Stimulated activated CD4-positive, alpha-beta T cell treated with anti-CD3 and anti-CD28 coated beads, Interleukin-4, amount 100 ng/mL, for 48 hours (primary cell): Measurements from ENCODE around the gene NOLC1.

Experiments used
- DNase-seq, 2 donors: peaks; one replicate each; pipeline ENCODE4 v3.0.0-alpha.2; 2020; ENCODE audit warnings: low read depth in 2 of 2

NOLC1 gene

DNA sequence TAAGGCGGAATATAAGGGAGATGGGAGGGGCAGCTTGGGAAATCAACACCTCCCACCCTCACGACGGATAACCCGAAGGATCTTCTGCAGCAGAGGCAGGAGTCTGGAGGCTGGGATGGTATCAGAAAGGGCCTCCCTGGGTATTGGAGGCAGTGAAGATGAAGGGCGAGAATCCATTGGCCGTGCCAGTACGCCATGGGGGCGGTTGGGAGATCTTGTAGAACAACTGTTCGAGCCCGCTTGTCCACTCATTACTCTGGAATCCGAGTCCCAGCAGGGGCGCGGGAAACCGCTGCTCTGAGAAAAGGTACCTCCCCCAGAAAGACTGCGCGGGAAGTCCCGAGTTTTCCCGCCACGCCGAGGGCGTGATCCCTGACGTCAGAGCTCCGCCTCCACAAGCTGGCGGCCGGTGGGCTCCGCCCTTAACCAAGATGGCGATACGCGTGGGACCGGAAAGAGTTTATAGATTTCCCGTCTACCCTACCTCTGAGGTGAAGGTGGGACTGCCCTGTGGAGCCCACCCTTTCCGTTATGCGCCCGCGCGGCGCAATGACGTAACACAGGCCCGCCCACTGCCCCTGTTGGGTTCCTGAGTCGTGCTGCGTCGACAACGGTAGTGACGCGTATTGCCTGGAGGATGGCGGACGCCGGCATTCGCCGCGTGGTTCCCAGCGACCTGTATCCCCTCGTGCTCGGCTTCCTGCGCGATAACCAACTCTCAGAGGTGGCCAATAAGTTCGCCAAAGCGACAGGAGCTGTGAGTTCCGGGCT is at the start of gene NOLC1:
NOLC1 (plus strand) TSS at position 616 of the 771 bp plus-strand sequence; CDS start at position 638, 22 bp downstream.
- peak; percentile 99 to 100 for DNase-seq

DNA sequence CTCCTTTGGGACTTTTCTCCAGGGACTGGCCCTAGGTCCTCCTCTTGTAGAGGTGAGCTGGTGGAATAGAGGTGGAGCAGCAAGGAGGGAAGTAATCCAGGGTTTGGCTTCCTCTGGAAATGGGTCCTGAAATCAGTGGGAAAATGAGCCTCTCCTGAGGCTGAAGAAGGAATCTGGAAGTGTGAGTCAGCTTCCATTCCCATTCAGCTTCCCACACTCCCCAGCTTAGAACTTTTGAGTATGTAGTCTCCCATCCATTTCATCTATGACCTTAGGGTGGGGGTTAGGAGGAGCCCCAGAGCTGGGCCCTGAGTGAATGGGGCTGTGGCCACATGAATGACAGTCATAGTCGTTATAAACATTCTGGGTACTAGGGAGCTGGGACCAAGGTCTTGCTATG is 49.8 kb upstream of the NOLC1 start:
- DNase-seq: no peak

DNA sequence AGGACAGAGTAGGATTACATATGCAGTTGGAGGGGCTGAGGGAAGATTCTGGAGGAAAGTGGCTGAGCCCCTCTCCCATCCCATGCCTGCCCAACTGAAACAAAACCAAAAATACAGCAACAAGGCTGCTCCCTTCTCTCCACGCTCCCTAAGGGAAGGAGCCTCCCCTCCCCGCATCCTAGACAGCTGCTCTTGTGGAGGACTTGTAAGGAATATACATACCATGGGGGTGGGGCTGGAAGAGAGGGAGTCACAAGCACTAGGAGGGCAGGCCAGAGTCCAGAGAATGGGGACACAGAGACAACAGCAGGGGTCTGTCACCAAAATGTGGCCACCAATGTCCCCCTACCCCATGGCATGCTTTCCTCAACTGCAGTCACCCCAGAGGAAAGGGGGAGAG is 45.2 kb upstream of the NOLC1 start:
- DNase-seq: no peak

DNA sequence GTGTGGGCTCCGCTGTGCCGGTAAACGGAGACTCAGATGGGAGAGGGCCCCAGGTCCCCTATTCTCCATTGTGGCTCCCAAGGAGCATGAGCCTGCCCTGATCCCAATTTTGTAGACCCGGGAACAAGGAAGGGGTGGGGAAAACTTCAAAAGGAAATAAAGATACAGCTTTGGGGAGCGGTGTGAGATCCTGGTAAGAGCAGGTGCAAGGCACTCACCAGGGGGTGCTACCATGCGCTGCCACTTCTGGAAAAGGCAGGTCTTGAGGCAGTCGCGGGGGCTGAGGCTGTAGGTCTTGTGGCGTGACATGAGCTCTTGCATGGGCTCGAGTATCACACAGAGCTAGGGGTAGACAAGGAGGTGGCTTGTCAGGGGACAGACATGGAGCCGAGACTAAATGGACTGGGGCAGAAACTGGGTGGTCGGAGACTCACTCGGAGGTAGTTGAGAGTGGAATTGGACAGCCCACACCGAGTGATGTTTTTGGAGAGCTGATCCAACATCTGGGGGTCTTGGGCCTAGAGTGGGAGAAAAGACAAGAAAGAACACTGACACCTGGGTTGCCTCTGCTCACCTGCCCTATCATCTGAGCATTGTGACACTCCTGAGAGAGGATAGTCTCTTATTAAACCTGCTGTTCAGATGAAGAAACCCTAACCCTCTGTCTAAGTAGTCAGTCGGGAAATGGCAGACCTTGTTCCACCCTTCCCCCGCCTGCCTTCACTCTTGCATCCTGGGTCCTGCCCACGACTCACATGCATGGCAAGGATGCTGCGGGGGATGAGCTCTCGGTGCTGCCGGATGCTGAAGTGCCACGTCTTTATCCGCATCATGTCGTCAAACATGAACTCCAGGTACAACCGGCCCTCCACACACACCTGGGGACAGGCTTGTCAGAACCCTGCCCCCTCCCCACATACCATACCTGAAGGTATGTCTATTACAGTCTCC is 42.7 kb upstream of the NOLC1 start:
- DNase-seq: no peak

DNA sequence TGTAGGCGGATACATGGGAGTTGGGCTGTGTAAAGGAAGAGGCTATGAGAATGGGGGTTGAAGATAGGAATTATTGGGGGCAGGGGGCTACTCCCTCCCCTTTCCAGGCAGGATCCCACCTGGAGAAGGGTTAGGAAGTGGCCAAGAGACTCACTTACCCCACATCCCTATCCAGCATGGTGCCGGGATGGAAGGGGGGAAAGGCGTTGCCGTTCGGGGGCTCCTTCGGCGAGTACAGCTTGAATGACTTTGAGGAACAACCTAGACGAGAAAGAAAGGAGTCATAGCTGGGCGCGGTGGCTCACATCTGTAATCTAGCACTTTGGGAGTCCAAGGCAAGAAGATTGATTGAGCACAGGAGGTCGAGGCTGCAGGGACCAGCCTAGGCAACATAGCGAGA is 40.9 kb upstream of the NOLC1 start:
- DNase-seq: no peak

DNA sequence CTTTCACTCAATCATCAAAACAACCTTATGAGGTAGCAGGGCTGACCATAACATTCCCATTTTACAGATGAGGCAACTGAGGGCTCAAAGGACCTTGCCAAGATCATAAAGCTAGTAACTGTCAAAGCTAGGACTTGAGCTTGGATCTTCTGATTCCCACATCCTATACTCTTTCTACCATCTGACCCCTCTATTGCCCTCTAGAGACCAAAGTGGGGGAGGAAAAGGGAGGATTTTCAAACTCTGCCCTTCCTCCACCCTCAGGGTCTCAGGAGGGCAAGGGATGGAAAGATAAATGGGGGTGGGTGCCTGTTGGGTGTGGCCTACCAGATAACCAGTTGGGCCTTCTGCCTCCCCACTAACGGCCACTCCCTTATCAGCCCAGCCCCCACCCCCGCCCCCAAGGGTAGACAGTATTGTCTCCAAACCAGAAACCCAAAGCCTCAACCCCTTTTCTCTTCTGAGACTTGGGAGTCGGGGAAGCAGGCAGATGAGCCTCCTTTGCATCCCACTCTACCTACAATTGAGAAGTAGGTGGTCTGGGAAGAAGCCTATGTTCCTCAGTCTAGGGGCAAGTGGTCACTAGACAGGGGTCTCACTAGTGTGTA is 39.9 kb upstream of the NOLC1 start:
- DNase-seq: no peak

DNA sequence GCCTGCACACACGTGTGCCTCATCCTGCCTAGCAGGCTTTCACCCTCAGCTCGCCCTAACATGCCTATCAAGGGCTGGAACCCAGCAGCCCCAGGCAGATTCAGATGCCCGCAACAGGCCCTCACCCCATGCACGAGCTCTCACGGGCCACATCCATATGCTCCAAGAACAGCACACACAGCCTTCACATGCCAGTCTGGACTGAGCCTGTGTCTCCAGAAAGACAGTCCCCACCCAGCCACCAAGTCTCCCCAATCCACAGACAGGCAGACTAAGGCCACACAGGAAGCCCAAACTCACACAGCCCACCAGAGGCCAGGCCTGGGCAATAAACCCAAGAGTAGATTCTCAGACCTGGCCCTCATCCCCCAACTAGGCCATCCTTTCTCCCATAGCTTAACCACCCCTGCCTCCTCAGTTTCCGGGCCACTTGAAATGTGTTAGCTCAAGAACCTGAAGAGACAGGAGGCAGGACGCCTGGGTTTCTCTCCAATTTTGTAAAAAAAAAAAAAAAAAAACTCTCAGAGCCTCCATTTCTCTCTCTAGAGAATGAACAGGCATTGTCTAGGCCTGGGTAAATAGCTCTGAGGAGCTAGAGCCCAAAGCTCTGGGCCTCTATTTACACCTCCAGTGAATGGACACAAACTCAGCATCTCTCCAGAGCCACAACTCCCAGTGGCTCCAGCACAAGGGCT is 38.8 kb upstream of the NOLC1 start:
- no peak for DNase-seq

DNA sequence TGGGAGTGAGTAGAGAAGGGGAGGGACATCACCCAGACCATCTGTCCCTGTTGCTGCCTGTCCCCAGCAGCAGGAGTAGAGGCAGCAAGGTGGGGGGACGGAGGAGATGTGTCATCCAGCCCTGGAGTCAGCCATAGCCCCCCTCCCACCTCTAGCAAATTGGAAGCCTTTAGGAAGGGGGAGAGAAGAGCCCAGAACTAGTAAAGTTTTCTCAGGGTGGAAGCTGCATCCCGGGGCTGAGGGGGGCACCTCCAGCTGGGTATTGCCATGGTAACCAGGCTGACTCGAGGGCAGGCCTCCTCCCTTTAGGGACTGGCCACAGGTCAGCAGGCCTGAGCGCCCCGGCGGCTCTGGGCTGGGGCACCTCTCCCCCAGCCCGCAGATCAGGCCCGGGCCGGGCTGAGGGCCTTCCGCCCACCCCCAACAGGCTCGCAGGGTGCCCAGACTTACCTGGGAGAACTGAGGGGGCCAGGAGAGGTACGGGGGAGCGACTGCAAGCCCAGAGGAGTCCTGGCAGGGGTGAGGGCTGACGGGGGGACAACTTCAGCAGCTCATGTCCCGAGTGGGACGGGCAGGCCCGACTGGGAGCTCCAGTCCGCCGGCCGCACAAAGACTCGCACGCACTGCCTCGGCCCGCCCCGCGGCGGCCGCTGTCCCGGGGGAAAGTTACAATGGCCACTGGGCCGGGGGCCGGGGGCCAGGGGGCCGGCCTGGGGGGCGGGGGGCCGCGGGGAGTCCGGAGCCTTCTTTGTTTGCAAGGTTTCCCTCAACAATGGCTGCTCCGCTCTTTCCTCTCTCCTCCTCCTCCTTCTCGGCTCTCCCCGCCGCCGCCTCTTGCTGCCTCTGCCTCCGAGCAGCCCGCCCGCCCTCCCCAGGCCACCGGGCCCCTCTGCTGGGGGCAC is 38.0 kb upstream of the NOLC1 start:
- DNase-seq: no peak

DNA sequence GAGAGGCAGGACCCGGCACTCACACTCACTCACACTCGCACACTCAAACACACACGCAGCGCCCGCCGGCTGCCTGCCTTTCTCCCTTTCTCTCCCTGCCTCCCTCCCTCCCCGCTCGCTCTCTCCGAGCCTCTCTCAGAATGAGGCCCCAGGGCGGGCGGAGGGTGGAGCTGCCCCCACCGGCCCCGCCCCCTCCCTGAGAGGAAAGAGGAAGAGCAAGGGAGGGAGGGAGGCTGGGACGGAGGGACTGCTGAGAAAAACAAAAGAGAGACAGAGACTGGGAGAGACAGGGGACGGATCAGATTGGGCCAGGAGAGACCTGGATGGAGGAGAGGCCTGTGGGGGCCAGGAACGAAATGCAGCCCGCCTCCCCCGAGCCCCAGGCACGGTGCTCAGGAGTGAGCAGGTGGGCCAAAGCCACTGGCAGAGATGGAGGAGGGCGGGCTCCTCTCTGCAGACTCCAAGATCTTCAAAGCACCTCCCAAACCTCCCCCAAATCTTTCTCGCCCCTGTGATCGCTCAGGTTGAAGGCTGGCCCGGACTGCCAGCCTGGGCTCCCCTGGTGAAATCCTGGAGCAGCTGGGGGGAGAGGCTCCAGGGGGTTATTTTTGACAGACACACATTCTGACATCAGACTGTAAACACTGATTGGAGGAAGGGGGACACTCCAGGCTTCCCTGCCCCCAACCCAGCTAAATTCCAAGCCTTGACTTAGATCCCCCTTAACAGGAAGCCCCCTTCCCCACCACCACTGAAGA is 37.1 kb upstream of the NOLC1 start:
- DNase-seq: peak; percentile 87 to 91

DNA sequence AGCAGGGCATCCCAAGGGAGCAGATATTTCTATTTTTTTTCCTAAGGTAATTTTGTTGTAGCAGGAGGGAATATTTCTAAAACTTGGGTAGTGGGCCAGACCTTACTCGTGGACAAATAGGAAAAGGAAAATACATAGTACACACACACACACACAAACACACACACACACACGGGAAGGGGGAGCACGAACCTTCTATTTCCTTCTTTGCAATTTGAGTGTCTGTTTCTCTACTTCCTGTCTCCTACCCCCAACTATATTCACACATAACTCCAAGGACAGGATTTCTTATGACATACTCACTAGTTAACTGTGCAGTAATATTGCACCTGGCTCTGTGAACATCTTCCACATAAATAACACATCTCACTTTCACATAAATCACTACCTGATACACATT is 36.4 kb upstream of the NOLC1 start:
- DNase-seq: no peak

DNA sequence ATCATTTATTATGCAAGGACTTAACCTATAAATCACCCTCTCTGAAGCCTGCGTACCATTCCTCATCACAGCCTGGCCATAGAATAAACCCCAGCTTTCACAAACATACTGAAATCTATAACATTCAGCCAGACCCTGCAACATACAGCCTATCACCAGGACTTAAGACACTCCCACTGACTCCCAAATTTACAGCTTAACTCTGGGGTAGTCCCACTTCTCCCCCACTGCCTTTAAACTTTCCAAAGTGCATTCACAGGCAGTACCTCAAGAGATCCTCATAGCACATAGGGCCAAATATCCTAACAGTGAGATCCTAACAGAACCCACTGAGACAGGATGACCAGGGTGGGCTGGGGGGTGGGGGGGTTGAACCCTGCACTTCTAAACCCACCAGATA is 35.5 kb upstream of the NOLC1 start:
- DNase-seq: no peak

DNA sequence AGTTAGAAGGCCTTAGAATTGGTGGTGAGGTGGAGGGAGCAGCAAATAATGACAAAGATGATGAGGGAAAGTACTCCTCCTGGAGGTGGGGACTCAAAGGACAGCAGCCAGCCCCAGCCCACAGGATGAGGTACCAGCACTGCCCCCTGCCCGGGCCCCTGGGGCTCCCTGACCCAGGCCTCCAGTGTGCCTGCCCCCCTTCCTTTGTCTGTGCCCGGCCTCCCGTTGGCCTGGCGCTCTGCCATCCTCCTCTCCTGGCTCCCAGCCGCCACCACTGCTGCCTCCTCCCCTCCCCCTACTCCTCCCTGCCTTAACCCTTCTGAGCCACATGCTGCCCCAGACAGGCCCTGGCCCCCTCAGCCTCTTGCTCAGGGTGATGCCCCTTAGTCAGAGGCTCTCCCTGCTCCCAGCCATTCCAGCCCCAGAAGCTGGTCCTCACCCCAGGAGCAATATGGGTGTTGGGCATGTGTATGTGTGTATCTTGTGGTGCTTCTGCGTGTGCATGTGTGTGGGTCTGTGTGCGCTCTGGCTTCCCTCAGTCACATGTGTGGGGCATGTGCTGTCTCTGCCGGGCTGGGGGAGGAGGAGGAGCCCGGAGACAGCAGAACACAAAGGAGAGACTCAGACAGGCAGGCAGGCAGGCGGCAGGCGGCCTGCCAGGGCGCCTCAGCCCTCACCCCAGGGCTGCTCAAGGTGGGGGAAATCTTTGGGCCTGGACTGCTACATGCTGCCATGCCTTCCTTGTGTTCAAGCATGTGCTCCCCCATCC is 34.6 kb upstream of the NOLC1 start:
- DNase-seq: peak; percentile 51 to 53

DNA sequence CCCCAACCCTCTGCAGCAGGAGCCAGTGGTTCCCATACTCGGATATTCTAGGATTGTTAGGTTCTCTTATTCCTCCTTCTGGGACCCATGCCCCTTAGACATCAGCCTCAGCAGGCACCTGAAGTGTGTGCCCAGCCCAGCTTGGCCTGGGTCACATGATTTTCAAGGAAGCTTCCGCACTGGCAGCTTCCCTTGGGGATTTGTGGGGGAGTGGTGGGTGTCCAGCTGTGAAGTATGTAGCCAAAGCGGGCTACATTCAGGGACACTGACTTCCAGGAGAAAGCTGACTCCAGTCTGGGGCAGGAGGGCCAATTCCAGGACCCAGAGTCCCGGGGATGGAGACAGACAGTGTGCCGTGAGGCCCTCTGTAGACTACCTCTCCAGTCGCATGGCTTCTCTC is 33.3 kb upstream of the NOLC1 start:
- DNase-seq: no peak

DNA sequence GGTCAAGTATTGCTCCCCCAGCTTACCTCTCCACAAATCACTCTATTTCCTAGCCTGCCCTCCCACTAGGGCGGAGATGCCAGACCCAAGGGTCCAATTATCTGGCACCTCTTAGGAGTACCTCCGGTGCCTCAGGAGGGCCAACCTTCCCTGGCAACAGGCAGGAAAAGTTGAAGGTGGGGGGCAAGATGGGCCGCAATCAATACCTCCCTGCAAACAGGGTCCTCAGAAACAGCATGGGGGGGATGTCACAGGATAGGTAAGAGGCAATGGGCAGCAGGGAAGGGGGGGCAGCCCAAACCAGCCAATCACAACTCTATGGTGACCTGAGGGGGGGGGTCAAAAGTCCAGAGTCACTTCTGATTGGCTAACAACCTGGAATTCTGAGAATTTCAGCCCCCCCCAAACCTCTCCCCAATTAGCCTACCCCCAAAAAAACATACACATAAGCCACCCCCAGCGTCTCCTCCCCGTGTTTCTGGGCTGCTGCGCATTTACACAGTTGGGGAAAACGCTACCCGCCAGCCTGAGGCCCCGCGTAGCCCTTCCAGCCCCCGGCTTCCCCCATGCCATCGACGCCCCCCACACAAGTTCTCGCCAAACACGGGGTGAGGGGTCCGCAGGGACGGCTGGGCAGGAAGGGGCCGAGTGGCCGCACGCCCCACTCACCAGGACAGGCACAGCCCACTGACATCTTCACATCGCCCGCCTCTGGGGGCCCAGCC is 32.6 kb upstream of the NOLC1 start:
- peak; percentile 25 to 44 for DNase-seq

DNA sequence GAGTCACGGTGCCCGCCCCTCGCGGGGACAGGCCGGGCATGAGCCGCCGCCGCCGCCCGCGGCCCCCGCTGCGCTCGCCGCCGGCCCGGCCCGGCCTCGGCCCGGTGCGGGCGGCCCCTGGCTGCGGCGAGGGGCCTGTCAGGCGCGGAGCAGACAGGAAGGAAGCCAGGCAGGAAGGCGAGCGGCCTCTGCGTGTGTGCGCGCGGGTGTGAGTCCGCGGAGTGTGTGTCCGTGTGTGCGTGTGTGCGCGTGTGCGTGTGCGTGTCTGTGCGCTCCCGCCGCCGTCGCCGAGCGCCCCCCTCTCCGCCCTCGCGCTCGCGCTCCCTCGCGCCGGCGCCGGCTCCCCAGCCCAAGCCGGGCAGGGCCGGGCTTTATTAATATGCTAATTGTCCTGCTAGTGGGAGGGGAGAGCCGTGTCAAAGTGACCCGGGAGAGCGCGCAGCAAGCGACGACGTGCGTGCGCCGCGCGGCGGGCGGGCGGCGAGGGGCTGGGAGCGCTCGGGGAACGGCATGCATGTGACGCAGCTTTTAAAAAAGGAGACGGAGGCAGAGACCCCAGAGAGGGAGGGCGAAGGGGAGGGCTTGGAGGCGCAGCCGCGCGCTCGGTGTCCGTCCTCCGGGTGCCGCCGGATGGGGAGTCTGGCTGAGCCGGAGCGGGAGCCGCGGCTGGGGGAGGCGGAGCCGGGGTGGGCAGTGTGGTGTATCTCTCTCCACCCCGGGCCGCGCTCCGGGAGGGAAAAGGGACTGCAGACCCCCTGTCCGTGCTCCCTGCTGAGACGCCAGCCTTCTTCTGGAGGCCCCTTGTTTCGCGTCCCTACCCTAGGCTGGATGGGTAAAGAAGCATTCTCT is 31.8 kb upstream of the NOLC1 start, which contains the start of gene LDB1:
LDB1 (minus strand) TSS at position 227 of the 849 bp plus-strand sequence. CDS start 258 bp downstream, outside the sequence.
- peak; percentile 51 to 55 for DNase-seq

DNA sequence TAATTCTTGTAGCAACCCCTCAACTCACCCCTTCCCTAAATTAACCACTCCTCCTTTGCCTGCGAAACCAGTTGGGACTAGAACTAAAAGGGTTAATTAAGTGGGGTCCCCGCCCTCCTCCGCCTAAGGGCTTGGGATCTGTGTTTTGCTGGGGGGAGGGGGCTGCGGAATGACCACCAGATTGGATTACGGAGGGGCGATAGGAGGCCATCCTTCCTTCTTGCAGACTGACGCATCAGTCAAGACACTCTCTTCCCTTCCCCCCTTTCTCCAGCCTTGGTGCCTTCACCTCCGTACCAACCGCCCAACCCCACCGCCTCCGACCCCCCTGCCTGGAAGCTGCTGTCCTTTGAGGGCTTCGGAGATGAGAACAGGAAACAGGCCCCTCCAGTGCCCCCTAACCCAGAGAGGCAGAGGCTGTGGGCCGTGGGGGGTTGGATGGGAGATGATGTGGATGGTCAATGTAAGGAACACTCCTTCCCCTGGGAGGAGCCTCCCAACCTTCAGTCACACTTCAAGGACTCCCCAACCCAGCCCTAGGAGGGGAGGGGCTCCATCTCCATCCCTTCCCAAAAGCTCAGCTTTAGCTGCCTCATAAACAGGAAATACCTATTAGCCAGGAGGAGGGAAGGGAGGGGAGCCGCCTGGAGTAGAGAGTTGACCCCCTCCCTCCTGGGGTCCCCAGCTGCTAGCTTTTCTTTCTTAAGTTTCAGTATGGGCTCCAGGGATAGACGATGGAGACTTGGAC is 31.0 kb upstream of the NOLC1 start:
- no peak for DNase-seq
